ENCODE results near the gene DAB1.

The DAB1 gene

DNA sequence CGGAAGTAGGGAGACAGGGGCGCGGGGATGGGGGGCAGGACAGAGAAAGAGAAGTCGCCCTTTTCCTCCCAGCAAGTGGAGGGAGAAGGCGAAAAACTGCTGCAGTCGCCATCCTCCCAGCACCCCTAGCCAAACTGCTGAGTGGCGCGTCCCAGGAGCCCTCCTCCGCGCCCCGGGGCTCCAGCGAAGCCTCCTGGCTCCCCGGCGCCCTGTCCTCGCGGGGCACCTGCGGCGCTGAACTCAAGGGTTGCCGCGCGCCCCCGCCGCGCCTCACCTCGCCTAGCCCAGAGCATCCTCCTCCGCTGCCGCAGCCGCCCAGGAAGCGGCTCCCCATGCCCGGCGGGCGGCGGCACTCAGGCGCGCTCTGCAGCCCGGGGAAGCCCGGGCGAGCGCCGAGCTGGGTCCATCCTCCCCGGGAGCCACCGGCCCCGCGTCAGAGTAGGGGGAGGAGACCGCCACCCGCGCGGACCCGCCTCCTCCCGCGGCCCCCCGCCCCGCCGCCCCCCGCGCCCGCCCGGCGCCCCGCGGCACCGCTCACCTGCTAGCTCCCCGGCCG lies at the start of gene DAB1:
Gene DAB1, minus strand, starts transcription at position 405 of the 556 bp plus-strand sequence. CDS start 133,030 bp downstream, outside the sequence.
- no peak for DNase-seq (ENCODE audit: low read depth)

DNA sequence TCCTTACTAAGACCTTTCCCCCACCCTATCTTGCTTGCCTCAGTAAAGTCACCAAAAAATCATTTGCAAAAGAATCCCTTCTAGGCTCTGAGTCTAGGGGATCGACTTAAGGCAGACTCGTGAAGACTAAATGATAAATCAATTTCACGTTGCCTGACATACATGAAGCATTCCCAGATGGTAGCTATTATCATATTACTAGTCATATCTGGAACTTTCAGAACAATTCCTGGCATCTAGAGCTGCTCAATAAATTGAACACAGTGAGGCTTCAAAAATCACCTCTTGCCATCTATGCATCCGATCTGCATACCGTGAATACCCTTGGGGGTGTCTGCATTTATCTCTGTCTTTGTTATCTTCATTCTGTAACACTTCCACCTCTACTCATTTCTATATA lies 49.6 kb upstream of the DAB1 start:
- no peak for DNase-seq (ENCODE audit: low read depth)

DNA sequence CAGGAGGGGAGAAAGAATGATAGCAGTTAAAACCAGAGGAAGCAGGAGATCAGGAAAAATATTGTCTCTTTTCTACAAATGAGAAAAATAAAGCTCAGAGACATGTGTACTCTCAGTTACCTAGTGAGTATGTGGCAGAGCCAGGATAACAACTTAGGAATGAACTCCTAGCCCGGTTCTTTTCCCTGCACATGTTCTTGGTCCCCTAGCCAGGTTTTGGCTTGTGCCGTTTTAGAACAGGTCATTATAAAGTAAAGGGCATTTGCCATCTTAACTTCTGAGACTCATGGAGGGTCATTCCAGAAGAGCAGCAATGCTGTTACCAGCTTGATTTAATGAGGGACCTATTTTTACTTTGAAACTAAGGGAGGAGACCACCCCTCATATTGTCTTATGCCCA lies 48.1 kb upstream of the DAB1 start:
- DNase-seq (ENCODE audit: low read depth): no peak

DNA sequence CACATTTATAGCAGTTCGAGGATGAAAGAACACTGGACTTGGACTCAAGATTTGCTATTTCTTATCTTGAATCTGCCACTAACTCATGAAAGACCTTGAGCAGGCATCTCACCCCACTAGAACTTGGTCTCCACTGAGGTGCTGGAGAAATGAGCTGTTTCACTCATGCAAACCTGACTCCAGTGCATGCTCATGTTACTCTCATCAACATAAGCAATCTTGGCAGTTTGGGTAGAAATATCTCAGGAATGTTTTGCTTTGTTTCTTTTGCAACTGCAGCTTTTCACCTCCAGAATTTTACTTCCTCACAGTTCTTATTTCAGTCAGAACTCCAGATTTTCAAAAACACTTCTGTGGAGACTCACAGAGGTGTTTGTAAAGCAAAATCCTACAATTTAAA lies 46.2 kb upstream of the DAB1 start:
- DNase-seq (ENCODE audit: low read depth): no peak

DNA sequence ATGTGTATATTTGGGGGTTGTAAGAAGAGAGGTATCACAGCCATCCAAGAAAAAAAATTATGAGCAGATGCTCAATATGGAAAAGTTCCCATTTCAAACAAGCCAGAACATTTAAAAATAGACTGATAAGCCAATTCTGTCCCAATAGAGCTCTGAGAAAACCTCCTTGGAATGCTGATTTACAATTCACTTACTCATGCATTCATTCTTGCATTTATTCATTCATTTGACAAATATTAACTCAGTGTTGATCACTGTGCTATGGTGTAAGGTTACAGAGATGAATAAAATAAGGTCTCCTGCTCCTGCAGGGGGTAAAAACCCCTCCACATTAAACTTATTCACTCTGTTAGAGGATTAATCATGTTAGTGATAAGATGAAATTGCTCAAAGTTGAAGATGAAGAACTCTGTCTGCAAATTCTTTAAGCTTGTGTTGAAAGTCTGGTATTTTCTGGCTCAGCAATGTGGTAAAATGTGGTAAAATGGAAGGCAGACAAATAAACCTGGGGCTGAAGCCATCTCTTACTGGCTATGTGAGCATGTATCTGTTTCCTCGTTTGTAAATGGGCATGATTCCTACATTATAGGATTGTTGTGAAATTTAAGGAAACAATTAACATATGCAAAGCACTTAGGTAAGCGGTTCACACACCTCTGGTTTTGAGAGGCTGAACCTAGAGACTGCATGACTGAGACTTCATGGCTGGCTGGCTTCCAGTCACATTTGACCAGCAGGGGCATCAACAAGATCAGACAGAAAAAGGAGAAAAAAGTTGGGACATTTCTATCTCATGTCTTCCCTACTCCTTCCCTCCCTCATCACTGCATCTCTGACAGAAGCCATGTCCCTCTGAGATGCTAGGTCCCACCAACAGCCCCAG lies 45.0 kb upstream of the DAB1 start:
- DNase-seq (ENCODE audit: low read depth): no peak

DNA sequence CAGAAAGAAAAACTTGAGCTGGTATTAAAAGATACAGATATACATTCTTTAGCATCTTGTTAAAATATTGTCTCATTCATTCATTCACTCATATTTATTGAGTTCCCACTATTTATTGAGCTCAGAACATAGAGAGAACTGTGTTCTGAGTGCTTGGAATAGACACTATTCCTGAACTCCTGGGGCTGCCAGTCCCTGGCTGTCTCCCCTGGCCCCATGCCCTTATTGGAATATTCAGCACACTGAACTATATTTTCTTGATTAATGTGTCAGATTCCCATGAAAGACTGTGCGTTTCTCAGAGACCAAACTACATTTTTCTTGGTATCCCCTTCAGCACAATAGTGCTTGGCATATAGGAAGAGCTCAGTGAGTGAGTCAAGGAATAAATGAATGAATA lies 44.0 kb upstream of the DAB1 start:
- no peak for DNase-seq (ENCODE audit: low read depth)

DNA sequence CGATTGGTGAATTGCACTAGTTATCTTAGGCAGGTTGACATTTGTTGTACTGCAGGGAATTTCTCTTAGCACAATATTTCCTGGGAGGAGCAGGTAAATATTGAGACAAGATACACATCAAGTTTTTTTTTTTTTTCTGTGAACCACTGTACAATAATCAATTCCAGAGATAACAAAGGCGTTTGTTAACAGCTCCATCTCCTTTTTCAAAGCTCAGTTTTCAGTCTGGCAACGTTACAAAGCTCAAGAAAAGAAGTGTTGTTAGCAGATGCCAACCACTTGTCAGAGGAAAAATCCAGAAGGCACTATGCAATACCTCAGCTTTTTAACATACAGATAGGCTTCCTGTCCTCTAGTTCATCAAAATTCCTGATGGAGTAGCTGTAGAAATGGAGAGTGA lies 40.9 kb upstream of the DAB1 start:
- no peak for DNase-seq (ENCODE audit: low read depth)

DNA sequence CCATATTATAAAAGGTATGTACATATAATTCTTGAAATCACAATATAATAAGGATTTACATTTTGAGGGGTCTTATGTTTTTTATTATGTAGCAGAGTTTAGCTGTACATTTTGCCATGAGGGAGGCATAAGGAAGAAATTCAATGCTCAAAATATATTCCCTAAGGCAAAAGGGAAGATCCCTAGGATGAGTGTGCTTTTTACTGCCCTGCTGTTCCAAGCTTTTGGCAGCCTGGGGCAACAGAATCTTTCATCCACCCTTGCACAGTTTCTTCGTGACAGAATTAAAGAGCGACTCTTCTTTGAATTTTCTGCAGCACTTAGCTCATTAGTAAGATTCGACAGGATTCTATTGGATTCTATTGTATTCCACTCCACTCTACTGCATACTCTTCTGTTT lies 39.5 kb upstream of the DAB1 start:
- DNase-seq (ENCODE audit: low read depth): no peak

DNA sequence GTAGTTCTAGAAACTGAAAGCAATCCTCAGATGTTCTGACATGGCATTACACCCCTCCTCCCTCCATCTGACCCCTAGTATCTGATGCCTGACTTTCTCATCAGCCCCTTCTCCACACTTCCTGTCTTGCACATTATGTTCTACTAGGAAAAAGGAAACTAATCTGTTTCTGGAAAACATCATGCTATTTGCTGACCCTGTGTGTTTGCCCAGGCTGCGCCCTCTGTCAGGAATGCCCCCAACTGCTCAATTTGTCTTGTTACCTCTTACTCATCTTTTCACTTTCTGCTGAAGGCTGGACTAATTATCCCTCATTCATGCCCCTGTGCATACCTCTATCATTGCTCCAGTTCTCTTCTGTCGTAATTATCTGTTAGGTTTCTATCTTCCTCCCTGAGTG lies 37.5 kb upstream of the DAB1 start:
- DNase-seq (ENCODE audit: low read depth): no peak

DNA sequence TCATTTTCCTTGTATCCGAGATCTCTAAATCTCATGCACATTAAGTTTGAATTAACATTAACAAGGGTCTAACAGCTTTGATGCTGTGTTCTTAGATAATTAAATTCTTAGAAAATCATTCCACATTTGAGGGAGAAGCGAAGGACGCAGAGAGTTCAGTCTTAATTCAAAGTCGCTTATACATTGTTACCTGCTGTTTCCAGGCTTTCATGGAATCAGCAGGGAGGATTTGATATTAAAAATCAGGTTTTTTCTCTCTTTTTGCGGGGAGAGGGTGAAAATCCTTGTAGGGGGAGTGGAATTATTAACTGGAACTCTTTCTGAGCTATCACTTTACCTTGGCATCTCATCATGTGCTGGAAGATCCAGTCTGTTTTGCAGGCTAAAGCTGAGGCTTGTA lies 27.7 kb upstream of the DAB1 start:
- DNase-seq (ENCODE audit: low read depth): no peak

DNA sequence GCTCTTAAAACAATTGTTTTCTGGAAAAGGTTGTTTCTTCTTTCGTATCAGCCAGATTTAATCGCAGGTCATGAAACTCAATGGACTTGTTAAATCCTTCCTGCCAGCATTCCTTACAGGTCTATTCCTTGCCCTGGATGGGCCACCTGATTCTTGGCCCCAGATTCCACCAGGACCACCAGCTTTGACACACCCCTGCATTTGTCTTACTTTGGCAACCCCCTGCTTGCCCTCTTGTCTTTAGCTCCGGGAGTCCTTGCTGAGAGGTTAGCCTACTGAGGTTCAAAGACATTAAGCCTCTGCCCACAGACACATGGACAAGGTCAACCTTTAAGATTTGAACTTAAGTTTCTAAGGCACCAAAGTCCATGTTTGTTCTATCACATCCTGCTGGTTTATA lies 27.1 kb upstream of the DAB1 start:
- no peak for DNase-seq (ENCODE audit: low read depth)

DNA sequence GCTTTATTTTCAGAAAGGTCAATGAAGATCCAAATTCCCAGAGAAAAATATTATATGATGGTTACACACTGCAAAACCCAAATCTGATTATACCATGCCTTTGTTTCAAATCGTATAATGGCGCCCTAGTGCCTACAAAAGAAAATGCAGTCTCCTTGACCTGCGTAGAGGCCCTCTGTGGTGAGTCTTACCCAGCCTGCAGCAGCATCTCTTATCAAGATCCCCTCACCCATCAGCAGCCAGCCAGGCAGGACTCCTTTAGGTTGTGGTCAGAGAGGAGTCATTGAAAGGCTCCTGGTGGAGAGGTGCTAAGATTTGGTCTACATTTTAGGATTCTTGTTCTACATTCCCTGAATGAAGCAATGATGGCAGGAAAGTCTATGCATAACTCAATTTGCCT lies 23.7 kb upstream of the DAB1 start:
- no peak for DNase-seq (ENCODE audit: low read depth)

DNA sequence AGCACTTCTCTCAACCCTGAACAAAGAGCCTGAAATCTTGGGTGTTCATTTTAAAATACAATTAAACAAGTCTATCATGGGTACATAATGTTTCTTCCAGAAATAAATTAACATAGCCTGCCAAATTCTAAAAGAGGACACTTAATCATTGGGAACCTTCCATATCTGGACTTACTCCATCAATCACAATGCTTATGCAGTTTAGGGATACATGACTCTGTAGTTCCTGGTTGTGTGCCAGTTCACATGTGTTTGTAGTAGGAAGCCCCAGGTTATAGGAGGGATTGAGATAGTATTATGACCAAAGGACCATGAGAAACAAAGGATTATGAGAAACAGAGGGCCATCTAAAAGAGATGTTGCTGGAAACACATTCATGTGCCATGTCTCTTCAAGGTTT lies 19.1 kb upstream of the DAB1 start:
- DNase-seq (ENCODE audit: low read depth): no peak

DNA sequence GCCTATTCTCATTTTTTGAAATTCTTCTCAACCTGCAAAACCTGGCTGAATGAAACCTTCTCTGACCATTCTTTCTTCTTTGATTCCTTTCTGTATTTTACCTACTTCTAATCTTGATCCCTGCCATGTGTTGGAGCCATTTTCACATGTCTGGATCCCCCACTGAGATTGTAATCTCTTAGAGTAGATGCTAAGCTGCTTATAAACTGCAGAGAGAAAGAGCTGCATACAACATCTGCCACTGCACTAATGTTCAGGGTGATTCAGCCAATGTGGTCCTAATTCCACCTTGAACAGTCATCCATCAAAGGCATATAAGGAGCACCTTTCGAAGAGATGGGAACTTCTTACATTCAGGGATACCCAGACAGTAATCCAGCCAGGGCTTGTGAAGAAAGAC lies 16.2 kb upstream of the DAB1 start:
- no peak for DNase-seq (ENCODE audit: low read depth)

DNA sequence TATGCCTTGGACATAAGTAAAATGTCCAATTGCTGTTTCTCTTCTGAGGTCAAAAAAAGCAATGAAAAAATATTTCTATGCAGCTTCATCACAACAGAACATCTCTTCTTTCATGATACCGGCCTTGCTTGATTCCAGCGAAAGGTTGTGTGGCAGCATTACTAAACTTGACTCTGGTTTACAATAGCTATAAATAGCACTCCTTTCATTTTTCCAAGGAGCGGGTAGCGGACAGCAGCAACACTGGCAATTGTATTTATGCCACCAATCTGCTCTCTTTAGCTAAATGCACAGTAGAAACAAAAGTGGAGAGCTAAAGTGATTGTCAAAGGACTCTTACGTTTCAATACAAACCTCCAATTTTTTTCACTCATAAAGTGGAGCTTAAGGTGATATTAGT lies 7.5 kb upstream of the DAB1 start:
- no peak for DNase-seq (ENCODE audit: low read depth)

DNA sequence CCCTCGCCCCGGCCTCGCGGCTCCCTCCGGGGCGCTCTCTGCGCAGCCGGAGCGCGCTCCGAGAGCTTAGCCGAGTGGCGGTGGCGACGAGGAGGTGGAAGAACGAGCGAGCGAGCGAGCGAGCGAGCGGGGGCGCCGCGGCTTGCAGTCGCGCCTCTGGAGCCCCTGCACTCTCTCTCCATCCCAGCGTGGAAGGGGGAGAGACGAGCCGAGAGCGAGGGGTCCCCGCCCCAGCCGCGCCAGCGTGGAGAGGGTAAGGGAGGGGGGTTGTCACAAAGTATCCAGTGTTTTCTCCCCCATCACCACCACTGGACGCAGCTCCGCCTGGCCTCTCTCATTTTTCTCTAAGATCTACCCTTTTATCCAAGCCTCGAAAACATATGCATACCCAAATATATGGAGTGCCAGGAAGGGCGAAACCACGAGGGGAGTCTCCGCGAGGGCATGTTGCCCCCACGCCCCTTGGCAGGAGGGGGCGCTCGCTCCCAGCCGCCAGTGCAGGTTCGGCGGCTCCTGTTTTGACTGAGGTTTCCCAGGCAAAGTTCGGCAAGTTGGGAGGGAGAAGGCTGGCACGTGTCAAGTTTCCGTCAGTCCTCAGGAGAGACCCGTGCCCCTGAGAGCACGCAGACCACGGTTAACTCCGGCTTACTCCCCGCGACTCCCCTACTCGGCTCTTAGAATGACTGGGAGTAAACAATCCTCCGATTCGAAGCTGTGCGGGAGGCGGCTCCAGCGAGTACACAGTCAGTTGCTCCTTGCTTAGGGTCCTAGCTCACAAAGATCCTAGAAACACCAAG lies 569 bp upstream of the DAB1 start:
- no peak for DNase-seq (ENCODE audit: low read depth)

DNA sequence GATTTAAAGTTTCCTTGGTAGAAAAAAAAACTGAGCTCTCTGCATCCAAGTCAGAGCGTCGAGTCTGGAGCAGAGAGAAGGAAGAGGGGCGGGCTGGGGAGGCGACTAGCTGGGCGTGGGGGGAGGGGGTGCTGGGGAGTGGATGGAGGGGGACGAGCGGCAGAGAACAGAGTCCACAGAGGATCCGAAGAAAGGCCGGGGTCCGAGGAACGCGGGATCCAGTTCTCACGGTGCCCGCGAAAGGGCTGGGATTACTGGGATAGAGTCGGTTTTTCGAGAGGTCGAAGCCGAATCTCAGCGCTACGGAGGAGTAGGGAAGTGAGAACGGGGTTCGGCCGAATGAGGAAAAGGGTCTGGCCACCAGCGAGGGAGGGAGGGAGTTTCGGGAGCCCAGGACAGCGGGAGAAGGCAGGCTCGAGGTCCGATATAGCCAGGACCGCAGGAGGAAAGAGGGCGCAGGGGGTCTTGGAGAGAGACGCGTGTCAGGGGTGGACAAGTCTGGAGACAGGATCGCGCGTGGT lies 665 bp downstream of the DAB1 start:
- DNase-seq (ENCODE audit: low read depth): no peak

DNA sequence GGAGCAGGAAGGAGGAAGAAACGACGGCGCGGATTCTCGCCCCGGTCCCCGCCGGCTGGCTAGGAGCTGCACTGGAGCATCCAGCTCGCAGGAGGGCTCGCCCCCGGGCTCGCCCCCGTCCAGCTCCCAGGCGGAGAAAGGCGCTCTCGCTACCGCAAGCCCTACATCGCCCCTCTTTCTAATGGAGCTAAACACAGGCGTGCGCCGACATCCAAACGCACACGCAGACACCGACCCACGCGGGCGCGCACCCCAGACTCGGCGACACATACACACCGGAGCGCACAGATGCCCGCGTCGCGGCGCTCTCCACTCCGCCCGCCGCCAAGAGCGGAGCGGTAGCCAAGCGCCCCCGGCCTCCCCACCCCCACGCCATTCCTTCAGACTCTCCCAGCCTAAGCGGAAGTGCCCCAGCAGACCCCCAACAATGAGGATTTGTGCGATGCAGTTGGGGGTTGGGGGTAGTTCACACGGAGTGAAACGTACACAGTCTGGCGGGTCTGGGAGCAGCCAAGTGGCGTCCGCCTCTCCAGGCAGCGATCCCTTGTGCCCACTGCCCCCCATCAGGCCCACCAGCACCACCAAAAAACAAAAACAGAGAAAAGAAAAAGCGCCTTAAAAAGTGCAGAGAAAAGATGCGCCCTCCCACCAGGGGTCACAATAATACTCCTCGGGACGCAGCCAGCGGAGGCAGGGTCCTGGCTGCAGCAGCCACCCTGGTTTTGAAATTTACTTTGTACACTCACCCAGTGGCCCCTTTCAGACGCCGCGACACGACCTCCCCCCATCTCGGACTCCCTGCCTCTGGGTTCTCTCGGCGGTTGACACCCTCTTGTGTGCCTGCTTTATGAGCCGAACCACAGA lies 1.4 kb downstream of the DAB1 start:
- no peak for DNase-seq (ENCODE audit: low read depth)

DNA sequence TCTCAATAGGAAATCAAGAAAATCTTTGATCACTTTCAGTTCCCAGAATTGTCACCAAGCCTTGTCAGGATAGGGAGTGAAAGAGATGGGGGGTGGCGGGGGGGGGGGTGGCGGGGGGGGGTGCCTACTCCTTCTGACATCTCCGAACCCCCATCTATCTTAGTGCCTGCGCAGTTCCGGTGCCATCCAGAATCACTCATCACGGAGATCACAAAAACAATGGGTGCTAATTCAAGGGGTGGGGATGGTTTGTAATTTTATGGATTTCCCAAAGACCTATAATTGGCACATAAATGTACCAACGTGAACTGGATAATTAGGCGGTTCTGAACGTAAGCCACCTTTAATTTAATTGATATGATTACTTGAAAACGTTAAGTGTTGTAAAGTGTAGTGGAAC lies 2.1 kb downstream of the DAB1 start:
- DNase-seq (ENCODE audit: low read depth): no peak

DNA sequence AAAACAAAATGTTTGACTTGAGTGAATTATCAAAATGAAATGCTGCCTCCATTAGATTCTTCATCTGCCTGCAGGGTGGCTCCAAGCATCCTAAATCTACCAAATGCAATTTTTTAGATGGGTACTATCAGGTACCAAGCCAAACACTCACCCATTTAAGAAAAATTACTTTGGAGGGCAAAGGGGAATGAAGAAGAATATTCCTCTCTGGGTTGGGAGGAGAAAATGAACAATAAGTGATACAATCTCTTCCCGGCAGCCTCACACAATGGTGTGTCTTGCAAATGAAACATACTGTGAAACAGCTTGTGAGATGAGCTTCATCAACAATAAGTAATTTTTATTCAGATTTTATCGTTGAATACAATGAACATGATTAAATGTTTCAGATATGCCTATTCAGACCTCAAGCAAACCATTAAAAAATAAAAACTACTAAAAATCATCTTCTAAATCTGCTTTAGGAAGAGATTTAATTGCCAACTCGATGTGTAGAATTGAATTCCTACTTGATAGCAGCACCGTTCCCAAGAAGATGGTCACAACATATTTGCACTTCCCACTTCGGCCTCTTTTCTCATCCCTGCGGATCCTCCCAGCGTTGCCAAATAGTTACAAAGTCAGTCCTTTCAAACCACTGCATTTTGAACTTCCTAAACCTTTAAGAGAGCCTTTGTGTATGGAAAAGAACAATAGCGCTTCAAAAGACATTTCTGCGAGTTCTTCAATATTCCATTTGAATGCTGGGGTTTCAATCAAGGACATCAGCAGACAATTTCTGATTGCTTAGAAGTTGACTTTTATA lies 2.7 kb downstream of the DAB1 start:
- DNase-seq (ENCODE audit: low read depth): no peak

DNA sequence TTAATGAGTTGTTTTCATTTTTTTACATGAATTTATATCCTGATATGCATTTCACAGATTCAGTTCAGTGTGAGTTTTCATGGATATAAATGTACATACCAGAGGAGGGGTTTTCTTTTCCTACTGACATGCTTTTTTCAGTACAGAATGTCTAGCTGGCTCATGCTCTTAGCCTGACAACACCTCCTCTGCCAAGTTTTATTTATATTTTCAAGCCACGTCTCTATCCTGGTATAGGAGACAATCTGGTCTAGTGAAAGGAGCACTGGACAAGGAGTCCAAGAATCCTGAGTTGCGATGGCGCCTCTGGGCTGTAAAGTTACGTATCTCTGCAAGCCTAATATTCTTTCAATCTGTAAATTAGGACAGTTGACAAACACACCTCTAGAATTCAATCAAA lies 4.9 kb downstream of the DAB1 start:
- no peak for DNase-seq (ENCODE audit: low read depth)
